Activated CD4-positive, alpha-beta T cell treated with anti-CD3 and anti-CD28 coated beads for 1 hour (primary cell): ENCODE measurements around the gene IFFO2.
"Not testable (repeated sequence)": the region's sequence is repeated elsewhere in the genome, so short reads cannot be mapped to it uniquely, and the experiment has no call there.

Source experiments
- DNase-seq: peaks from one replicate; pipeline ENCODE4 v3.0.0-alpha.2; 2020

IFFO2 gene

DNA sequence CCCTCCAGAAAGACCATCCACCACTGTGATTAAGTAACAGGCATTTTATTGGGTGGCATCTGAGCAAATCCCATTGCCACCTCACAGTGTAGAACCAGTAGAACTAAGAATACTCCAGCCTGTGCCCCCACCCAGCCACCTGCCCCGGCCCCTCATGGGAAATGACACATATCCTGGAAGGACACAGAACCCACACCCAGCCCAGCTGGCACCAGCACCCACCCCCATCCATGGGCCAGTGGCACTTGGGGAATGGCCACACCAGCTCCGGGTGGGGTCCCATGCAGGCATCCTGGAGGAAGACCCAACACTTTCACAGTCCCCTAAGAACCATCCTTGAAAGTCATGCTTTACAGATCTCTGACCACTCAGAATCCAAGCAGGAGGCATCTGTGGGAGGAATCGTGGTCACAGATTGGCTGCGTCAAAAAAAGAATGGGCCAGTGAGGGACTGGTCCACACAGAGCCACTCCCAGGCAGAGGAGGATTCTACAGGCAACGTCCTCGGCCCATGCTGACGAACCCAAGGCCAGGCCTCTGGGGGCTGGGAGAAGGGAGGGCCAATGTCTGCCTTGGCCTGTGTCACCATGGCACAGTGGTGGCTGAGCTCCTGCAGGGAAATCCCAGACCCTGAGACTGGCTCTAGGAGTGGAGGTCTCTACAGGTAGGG is 84.9 kb downstream of the IFFO2 start:
- DNase-seq, result no peak

DNA sequence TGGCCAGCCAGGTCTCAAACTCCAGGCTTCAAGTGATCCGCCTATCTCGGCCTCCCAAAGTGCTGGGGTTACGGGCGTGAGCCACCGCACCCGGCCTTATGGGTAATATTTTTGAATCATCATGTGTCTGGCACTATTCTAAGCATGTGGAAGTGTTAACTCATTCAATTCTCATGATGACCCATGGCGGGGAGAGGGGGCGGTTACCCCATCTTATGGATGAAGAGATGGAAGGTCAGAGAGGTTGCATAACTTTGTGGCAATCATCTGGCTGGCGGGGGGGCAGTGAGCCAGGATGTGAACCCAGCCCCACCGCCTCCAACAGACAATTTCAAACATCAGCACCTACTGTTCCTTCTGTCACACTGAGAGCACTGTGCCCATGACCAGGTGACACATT is 85.5 kb downstream of the IFFO2 start:
- no peak for DNase-seq

DNA sequence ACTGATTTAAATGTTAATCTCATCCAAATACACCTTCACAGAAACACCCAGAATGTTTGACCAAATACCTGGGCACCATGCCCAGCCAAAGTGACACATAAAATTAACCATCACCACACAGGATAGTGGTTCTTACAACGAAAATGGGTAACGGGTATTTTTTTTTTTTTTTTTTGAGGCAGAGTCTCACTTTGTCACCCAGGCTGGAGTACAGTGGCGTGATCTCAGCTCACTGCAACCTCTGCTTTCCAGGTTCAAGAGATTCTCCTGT is 85.9 kb downstream of the IFFO2 start:
- not testable (repeated sequence) for DNase-seq

DNA sequence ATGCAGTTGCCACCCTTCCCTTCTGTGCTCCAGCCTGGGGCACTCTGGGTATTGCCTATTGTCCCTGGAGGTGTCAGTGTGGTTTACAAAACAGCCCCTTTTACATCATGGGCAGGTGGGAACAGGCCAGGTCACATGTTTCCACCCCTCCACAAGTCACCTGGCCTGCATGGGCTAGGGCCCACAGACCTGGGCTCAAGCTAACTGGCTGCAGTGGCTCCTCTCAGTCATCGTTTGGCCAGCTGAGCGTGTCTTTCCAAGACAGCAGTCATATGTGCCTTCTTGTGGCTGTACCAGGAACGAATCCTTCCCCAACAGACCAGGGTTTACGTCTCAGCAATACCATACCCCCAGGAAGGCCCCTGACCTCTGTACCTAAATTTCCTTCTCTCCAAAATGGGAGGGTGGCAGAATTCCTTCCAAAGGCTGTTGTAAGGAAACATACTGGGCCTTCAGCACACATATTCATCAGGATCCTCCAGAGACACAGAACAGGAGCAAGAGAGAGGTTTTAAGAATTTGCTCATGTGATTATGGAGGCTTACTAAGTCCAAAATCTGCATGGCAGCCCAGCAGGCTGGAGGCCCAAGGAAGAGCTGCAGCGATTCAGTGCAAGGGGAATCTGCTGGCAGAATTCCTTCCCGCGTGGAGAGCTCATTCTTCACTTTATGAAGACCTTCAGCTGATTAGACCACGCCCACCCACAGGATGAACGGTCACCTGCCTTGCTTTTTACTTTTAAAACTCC is 86.5 kb downstream of the IFFO2 start:
- DNase-seq, result no peak

DNA sequence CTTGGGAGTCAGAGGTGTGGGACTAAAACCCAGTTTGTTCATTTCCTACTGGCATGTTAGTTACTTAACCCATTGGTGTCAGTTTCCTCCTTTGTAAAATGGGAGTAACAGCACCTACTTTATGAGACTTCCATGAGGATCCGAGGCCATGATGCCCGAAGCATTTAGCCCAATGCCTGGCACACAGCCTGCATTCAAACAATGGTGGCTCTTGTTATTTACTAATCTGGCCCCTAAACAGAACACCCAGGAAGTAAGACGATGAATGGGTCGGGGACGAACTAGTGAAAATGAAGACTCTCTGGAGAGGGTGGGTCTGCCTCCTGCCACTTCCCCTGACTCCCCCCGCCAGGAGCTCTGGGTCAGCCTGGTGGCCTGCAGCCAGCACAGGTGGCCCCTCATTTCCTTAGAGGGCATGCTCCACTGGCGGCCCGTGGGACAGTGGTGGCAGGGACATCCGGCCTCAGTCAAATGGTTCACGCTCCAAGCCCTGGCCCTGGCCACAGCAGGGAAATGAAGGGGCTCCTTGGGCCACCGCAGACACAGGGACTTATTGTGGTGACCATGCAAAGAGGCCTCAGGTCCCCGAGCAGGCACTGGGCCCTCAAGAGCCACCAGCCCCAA is 87.6 kb downstream of the IFFO2 start:
- DNase-seq, result no peak

DNA sequence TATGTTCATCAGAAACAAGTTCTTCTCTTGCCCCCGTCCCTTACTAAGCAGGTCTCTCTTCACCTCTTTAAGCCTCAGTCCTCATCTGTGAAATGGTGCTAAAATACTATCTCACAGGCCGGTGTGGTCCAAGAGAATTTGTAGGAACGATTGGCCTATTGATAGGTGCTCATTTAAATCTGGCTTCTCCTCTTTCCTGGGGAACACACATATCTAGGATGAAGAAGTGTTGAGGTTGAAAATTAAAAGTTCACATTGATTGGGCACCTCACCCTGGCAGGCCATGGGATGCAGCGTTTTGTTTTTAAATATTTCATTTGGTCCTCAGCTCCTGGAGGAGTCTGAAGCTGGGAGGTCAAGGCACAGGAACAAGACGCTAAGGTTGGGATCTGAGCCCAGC is 88.1 kb downstream of the IFFO2 start:
- no peak for DNase-seq

DNA sequence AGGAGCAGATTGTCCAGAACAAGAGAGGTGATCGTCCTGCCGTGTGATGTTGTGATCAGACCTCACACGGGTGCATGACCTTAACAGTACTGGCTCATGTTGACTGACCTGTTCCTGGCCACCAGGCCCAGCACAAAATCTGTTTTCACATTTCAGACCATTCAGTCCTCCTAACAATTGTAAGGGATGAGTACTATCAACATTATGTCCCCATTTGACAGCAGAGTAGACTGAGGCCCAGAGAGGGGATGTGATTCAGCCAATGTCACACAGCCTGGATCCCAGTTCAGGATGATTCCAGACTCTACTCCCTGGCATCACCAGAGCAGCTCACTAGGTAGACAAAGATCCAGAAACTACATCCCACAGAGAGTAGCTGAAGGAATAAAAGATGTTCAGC is 89.6 kb downstream of the IFFO2 start:
- no peak for DNase-seq

DNA sequence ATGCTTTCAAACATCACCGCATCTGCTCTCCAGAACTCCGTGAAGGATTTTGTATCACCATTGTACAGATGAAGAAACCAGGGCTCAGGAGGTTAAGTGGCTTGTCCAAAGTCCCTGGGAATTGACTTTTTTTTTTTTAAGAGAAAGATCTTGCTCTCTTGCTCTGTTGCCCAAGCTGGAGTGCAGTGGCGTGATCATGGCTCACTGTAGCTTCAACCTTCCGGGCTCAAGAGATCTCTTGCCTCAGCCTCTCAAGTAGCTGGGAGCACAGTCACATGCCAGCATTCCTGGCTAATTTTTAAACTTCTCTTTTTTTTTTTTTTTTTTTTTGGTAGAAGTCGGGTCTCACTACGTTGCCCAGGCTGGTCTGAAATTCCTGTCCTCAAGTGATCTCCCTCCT is 90.2 kb downstream of the IFFO2 start:
- no peak for DNase-seq

DNA sequence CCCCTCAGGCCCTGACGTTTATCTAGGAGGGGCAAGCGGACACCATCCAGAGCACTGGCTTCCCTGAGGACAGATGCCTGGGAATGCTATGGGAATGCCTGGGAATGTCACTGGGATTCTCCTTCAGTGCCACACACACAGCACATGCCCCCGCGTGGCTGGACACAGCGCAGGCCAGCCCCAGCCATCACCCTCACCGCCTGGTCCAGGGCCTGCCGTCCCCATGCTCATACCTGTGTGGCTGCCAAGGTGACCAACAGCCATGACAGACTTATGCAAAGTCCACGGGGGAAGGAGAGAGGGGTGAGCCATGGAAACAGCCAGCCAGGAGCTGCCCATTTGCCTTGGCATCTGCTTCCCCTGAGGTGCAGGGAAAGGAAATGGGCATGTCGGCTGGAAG is 91.3 kb downstream of the IFFO2 start:
- no peak for DNase-seq

DNA sequence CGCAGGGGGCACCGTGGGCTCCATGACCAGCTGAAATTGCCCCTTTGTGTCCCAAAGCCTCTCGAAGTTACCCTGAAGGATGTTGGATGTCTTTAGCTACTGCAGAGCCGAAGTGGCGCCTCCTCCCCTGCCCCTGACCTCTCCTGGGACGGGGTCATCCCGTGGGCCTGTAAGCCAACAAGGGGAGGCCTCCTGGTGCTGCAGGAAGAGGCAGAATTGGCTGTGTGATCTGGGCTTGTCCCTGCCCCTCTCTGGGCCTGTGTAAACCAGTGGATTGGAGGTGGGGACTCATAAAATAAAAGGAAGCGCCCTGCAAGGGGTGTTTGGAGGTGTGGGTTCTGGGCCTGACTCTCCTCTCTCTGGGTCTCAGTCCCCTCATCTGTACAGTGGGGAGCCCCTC is 94.9 kb downstream of the IFFO2 start:
- no peak for DNase-seq

DNA sequence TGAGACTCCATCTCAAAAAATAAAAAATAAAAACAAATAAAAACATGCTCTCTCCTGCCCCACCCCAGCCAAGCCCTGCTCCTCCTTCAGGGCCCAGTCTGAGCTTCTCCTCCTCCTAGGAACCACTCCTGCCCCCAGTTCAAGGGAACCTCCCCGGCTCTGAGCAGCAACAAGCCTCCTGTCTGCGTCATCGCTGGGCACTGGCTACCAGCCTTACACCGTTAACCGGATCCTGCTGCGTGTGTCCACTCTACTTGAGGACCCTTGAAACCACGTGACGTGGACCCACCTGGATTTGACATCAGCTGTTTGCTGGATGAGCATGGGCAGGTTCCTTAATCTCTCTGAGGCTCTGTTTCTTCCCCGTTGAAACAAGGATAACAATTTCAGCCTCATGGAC is 95.4 kb downstream of the IFFO2 start:
- no peak for DNase-seq

DNA sequence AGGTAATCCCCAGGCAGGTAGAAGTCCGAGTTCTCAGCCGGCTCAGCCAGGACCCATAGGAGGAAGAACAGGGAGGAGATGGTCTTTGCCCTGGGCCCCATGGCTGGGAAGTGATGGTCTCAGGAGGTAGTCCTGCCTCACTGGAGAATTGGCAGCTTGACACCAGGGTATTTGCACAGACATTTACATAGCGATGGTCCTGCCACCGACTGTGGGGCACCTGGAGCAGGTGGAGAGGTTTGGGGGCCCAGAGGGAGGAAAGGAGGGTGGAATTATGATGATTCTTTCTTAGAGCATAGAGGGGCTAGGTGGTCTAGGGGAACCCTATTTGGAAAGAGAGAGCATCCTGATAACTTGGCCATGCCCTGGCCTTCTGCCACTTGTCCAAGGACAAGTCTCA is 96.9 kb downstream of the IFFO2 start, which contains the start of gene TAS1R2:
TAS1R2 (minus strand) TSS at position 101 of the 400 bp plus-strand sequence; CDS start at position 101, 0 bp downstream.
- no peak for DNase-seq

DNA sequence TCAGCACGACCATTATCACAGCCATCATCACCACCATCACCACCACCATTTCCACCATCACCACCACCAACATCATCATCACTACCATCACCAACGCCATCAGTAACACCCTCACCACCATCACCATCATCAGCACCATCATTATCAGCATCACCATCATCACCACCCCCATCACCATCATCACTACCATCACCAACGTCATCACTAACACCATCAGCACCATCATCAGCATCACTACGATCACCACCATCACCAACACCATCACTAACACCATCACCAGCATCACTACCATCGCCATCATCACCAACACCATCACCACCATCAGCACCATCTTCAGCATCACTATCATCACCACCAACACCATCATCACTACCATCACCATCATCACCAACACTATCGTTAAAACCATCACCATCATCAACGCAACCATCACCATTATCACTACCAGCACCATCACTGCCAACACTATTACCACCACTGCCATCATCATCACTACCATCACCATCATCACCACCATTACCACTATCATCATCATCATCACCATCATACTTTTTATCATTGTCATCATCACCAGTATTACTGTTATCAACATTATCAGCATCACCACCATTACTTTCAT is 98.3 kb downstream of the IFFO2 start:
- DNase-seq, result no peak

DNA sequence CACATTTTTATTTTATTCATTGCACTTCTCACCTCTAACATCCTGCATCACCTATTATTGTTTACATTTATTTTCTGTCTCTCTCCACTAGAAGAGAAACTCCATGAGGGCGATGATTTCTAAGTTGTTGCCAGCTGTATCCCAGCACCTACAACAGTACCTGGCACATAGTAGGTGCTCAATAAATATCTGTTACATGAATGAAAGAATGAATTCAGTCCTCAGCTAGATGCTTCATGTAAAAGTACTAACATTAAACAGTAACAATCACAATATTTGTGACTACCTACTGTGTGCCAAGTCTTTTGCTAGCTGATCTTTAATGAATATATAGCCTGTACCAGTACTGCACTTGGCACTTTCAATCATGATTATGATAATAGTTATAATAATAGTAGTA is 100.0 kb downstream of the IFFO2 start:
- no peak for DNase-seq

DNA sequence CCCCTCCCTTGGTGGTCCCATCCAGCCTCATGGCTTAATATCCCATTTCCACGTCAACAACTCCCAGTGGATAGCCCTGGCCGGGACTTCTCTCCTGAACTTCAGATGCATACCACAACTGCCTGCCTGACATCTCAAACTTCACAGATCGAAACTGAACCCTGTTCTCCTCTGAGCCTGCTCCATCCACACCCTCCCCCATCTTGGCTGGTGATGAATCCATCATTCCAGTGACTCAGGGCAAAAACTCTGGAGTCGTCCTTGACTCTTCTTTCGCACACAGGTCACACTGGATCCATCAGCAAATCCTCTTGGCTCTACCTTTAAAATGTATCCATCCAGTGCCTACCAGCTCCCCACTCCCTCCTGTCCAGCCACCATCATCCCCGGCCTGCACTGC is 100.9 kb downstream of the IFFO2 start:
- no peak for DNase-seq

DNA sequence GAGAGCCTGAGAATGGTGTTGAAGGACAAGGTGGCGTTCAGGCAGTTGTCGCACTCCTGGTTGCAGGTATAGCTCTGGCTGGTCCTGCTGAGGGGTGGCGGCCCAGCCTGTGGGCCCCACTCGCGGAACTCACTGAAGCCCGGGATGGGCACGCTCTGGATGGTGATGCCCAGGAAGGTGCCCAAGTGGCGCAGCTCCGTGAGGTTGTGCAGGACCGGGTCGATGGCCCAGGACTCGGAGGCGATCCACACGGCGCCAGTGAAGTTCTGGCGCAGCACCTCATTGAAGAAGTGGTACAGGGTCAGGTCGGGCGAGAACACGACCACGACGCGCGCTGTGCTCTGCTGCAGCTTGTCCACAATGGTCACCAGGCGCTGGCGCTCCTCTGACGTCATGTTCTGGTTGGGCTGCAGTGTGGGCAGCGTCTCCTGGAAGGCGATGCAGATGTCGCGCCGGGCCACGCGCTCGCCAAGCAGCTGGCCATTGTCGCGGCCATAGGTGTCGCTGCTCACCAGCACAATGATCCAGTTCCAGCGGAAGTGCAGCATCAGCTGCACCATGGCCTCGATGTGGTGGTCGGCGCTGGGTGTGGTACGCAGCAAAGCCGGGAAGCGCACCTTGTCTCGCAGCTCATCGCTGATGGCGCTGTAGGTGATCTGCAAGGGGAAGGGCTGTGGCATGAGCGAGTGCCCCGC is 102.0 kb downstream of the IFFO2 start:
- no peak for DNase-seq
